NB4 (cell line): ENCODE data around the gene GDAP1L1.

Experiments
- DNase-seq: peaks from one replicate; pipeline ENCODE4 v3.0.0; 2010; ENCODE audit warnings: low read depth
- H3K4me3 ChIP-seq: one replicate; pipeline ENCODE4 v1.5.1; 2011; ENCODE audit warnings: mild to moderate bottlenecking, low read depth, low read length, moderate library complexity
- CTCF ChIP-seq: IDR thresholded peaks from one replicate; pipeline ENCODE4 v1.5.1; 2012; ENCODE audit warnings: low read depth, low read length
- MAX ChIP-seq: IDR thresholded peaks from 2 replicates; pipeline ENCODE4 v1.6.1; 2011; ENCODE audit warnings: low read depth, low read length
- MYC ChIP-seq: IDR thresholded peaks from 2 replicates; pipeline ENCODE4 v1.6.1; 2011; ENCODE audit warnings: low read depth, low read length
- POLR2A ChIP-seq: IDR thresholded peaks from 2 replicates; pipeline ENCODE4 v1.6.1; 2011; ENCODE audit warnings: mild to moderate bottlenecking; ENCODE audit not compliant: insufficient read length; ENCODE audit errors: extremely low read depth

Gene GDAP1L1

GRCh38 chr20:44215125-44215524 lies 32.0 kb upstream of the GDAP1L1 start:
- DNase-seq, result peak; percentile 77
- no peak overlapping the region for H3K4me3 ChIP-seq
- TF ChIP-seq MYC, result peak; percentile 40; the same call in 1 of the 2 replicates
- no peak for TF ChIP-seq POLR2A
- TF ChIP-seq MAX, result peak; percentile 70
- peak; percentile 93 for TF ChIP-seq CTCF

GRCh38 chr20:44217342-44218092 lies 29.6 kb upstream of the GDAP1L1 start:
- TF ChIP-seq MAX (no peak), CTCF (peak; percentile 99), MYC (peak; percentile 20; the same call in 1 of the 2 replicates)
- H3K4me3 ChIP-seq, result no peak overlapping the region
- DNase-seq, result peak; percentile 76

- no peak for TF ChIP-seq MAX
- TF ChIP-seq CTCF, result no peak
- TF ChIP-seq POLR2A, result no peak
- no peak for TF ChIP-seq MYC
- no peak overlapping the region for H3K4me3 ChIP-seq
- DNase-seq, result no peak
Measured at GRCh38 chr20:44218446-44218845, 28.7 kb upstream of the GDAP1L1 start.

- no peak overlapping the region for H3K4me3 ChIP-seq
- TF ChIP-seq MAX, result no peak
- DNase-seq, result no peak
Measured at GRCh38 chr20:44219170-44219730, 27.9 kb upstream of the GDAP1L1 start.

- TF ChIP-seq MYC, result no peak
- TF ChIP-seq POLR2A, result no peak
- no peak for TF ChIP-seq MAX
- no peak for TF ChIP-seq CTCF
- DNase-seq, result no peak
Measured at GRCh38 chr20:44219791-44220190, 27.3 kb upstream of the GDAP1L1 start.

GRCh38 chr20:44221368-44221954 lies 25.6 kb upstream of the GDAP1L1 start:
- TF ChIP-seq CTCF (no peak), MAX (no peak), POLR2A (no peak), MYC (no peak)
- DNase-seq, result no peak
- H3K4me3 ChIP-seq, result no peak overlapping the region

More at GRCh38 chr20:44219791-44220190, 27.3 kb upstream of the GDAP1L1 start:
- H3K4me3 ChIP-seq, result no peak overlapping the region
